HepG2 (cell line): ENCODE data around the gene STAB2.
A peak's percentile ranks its signal among the peaks of the same experiment; 100 is the strongest.

Experiments used
- BHLHE40 ChIP-seq: IDR thresholded peaks from 2 replicates; pipeline ENCODE4 v1.6.1; 2011; ENCODE audit warnings: low read length, improper control_type of control experiment
- CREM ChIP-seq, 2 experiments: sonication (generic) in 1 of 2; formaldehyde crosslinking in 1 of 2; IDR thresholded peaks; 2 replicates each; pipeline versions ENCODE4 v1.4.0 to v1.6.1; 2016 to 2020; ENCODE audit warnings: antibody characterized with exemption in 1 of 2, mild to moderate bottlenecking in 1 of 2, missing genetic modification reagents in 1 of 2
- FIP1L1 ChIP-seq: fragments of 200-400 bp; formaldehyde crosslinking; IDR thresholded peaks from 2 replicates; pipeline ENCODE4 v1.6.1; 2018; ENCODE audit warnings: low read depth, mild to moderate bottlenecking, low read length, moderate library complexity, borderline replicate concordance; ENCODE audit not compliant: insufficient read depth
- GATAD2A ChIP-seq: IDR thresholded peaks from 2 replicates; pipeline ENCODE4 v1.6.1; 2016
- KLF16 ChIP-seq, 2 experiments: sonication (generic) in 1 of 2; formaldehyde crosslinking in 1 of 2; IDR thresholded peaks; 2 replicates each; pipeline versions ENCODE4 v1.6.1 to v1.8.0; 2016 to 2023; ENCODE audit warnings: missing genetic modification reagents in 2 of 2, missing compliant biosample characterization in 1 of 2
- MEF2D ChIP-seq: sonication (generic); formaldehyde crosslinking; IDR thresholded peaks from 2 replicates; pipeline ENCODE4 v1.5.1; 2020; ENCODE audit warnings: mild to moderate bottlenecking, missing genetic modification reagents
- MXI1 ChIP-seq: IDR thresholded peaks from 3 replicates; pipeline ENCODE4 v1.6.1; 2012; ENCODE audit warnings: low read depth, low read length, inconsistent platforms, borderline replicate concordance
- NR2F2 ChIP-seq: IDR thresholded peaks from 2 replicates; pipeline ENCODE4 v1.6.1; 2012; ENCODE audit warnings: low read depth, inconsistent platforms, borderline replicate concordance
- POLR2A ChIP-seq, 2 experiments: IDR thresholded peaks; 2 replicates each; pipeline ENCODE4 v1.6.1; 2011; ENCODE audit warnings: low read depth in 2 of 2, low read length in 2 of 2, mild to moderate bottlenecking in 1 of 2, moderate library complexity in 1 of 2; ENCODE audit not compliant: insufficient read depth in 1 of 2
- SMC3 ChIP-seq: IDR thresholded peaks from 2 replicates; pipeline ENCODE4 v1.6.1; 2011; ENCODE audit warnings: low read length, improper control_type of control experiment
- YY1 ChIP-seq: IDR thresholded peaks from 2 replicates; pipeline ENCODE4 v1.6.1; 2011; ENCODE audit warnings: low read length, low read depth, moderate library complexity, mild to moderate bottlenecking; ENCODE audit not compliant: insufficient read depth, insufficient replicate concordance
- ZNF143 ChIP-seq: sonication (generic); formaldehyde crosslinking; IDR thresholded peaks from 2 replicates; pipeline ENCODE4 v1.4.0; 2020; ENCODE audit warnings: missing genetic modification reagents
- TF ChIP-seq, protein P1 (sequence below): sonication (generic); formaldehyde crosslinking; IDR thresholded peaks from 2 replicates; pipeline ENCODE4 v1.5.0; 2020; ENCODE audit warnings: missing genetic modification reagents
- TF ChIP-seq, protein P2 (sequence below): sonication (generic); formaldehyde crosslinking; IDR thresholded peaks from 2 replicates; pipeline ENCODE4 v1.5.0; 2020; ENCODE audit warnings: mild to moderate bottlenecking, missing genetic modification reagents, moderate library complexity

DNA sequence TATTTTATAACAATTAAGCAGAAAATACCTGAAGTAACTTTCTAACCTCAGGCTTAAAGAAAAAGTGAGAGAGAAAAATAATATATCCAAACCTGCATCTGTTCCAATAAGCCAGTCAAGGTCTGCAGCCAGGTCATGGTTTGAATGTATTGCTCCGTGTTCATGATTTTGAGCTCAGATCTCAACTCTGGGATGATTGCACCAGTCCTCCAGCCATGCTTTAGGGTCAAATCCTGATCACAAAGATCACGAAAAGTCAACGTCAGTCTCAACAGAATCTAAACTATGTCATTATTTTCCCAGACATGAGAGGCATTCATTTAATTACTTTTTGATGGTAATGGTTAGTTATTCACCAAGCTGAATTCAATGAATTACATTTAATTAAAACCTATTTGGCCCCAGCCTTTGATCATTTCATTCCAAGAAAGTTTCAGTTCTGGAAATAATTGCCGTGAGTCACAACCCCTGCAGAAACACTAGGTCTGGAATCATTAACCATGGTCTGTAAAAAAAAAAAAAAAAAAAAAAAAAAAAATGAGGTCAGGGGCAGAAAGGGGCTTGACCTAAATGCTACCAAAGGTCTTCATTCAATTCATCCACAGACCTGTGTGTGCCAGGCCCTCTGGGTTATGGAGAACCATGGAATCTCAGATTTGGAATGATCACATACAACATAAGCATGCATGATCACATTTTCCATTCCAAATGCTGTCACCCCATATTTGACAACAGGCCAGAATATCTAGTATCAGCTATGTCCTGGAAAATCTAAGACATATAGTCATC is 198.4 kb downstream of the STAB2 start:
- TF ChIP-seq ZNF143 (CRISPR knock-in tag) = no peak
- no peak for TF ChIP-seq YY1
- 0 out of 2 replicates have a peak, but pooled peaks have one; percentile 45 for TF ChIP-seq NR2F2
- TF ChIP-seq, protein P1, sequence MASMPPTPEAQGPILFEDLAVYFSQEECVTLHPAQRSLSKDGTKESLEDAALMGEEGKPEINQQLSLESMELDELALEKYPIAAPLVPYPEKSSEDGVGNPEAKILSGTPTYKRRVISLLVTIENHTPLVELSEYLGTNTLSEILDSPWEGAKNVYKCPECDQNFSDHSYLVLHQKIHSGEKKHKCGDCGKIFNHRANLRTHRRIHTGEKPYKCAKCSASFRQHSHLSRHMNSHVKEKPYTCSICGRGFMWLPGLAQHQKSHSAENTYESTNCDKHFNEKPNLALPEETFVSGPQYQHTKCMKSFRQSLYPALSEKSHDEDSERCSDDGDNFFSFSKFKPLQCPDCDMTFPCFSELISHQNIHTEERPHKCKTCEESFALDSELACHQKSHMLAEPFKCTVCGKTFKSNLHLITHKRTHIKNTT (CRISPR knock-in tag) = no peak
- TF ChIP-seq KLF16 (CRISPR knock-in tag; IDR thresholded peaks at IDR 0.05) = no peak
- no peak for TF ChIP-seq MEF2D
- TF ChIP-seq POLR2A (IDR thresholded peaks at IDR 0.05; ENCODE audit: insufficient read depth in 1 of 2, low read depth in 2 of 2, low read length in 2 of 2) = no peak
- TF ChIP-seq MXI1 = no peak
- no peak for TF ChIP-seq CREM (IDR thresholded peaks at IDR 0.05)
- TF ChIP-seq CREM (CRISPR knock-in tag; IDR thresholded peaks at IDR 0.05) = no peak
- no peak for TF ChIP-seq BHLHE40
- TF ChIP-seq FIP1L1 = no peak
- no peak for TF ChIP-seq SMC3
- TF ChIP-seq, protein P2, sequence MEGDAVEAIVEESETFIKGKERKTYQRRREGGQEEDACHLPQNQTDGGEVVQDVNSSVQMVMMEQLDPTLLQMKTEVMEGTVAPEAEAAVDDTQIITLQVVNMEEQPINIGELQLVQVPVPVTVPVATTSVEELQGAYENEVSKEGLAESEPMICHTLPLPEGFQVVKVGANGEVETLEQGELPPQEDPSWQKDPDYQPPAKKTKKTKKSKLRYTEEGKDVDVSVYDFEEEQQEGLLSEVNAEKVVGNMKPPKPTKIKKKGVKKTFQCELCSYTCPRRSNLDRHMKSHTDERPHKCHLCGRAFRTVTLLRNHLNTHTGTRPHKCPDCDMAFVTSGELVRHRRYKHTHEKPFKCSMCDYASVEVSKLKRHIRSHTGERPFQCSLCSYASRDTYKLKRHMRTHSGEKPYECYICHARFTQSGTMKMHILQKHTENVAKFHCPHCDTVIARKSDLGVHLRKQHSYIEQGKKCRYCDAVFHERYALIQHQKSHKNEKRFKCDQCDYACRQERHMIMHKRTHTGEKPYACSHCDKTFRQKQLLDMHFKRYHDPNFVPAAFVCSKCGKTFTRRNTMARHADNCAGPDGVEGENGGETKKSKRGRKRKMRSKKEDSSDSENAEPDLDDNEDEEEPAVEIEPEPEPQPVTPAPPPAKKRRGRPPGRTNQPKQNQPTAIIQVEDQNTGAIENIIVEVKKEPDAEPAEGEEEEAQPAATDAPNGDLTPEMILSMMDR (CRISPR knock-in tag) = no peak
- no peak for TF ChIP-seq GATAD2A (CRISPR knock-in tag)
